ENCODE data around the gene RNF186.
"Not testable (repeated sequence)": the region's sequence is repeated elsewhere in the genome, so short reads cannot be mapped to it uniquely, and the experiment has no call there.

DNA sequence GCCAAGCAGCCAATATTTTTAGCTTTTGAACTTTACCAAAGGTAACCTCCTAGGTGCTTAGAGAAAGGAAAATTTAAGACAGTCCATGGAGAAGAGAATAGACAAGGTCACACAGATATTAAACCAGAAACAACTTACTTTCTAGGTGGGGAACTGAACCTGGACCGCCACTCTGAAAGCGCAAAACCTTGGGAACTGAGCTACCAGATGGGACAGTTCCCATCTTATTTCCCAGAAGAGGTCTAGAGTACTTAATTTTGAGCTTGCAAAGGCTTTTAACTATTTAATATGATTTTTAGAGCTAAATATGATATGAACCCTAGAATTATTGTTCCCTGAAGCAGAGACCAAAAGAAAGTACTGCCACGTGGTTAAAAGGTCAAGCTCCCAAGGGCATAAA is 34.2 kb upstream of the RNF186 start:
- TF ChIP-seq ZFP69B, ZNF350, PATZ1, ZNF146, CTCF, ZSCAN16 (tag by site-specific recombination; IDR thresholded peaks at IDR 0.05): not testable (repeated sequence)
- TF ChIP-seq, protein P1, sequence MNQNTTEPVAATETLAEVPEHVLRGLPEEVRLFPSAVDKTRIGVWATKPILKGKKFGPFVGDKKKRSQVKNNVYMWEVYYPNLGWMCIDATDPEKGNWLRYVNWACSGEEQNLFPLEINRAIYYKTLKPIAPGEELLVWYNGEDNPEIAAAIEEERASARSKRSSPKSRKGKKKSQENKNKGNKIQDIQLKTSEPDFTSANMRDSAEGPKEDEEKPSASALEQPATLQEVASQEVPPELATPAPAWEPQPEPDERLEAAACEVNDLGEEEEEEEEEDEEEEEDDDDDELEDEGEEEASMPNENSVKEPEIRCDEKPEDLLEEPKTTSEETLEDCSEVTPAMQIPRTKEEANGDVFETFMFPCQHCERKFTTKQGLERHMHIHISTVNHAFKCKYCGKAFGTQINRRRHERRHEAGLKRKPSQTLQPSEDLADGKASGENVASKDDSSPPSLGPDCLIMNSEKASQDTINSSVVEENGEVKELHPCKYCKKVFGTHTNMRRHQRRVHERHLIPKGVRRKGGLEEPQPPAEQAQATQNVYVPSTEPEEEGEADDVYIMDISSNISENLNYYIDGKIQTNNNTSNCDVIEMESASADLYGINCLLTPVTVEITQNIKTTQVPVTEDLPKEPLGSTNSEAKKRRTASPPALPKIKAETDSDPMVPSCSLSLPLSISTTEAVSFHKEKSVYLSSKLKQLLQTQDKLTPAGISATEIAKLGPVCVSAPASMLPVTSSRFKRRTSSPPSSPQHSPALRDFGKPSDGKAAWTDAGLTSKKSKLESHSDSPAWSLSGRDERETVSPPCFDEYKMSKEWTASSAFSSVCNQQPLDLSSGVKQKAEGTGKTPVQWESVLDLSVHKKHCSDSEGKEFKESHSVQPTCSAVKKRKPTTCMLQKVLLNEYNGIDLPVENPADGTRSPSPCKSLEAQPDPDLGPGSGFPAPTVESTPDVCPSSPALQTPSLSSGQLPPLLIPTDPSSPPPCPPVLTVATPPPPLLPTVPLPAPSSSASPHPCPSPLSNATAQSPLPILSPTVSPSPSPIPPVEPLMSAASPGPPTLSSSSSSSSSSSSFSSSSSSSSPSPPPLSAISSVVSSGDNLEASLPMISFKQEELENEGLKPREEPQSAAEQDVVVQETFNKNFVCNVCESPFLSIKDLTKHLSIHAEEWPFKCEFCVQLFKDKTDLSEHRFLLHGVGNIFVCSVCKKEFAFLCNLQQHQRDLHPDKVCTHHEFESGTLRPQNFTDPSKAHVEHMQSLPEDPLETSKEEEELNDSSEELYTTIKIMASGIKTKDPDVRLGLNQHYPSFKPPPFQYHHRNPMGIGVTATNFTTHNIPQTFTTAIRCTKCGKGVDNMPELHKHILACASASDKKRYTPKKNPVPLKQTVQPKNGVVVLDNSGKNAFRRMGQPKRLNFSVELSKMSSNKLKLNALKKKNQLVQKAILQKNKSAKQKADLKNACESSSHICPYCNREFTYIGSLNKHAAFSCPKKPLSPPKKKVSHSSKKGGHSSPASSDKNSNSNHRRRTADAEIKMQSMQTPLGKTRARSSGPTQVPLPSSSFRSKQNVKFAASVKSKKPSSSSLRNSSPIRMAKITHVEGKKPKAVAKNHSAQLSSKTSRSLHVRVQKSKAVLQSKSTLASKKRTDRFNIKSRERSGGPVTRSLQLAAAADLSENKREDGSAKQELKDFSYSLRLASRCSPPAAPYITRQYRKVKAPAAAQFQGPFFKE (tag by site-specific recombination; IDR thresholded peaks at IDR 0.05; ENCODE audit: borderline replicate concordance) = not testable (repeated sequence)
